Measurements from ENCODE around the gene LIN28B.
"Not testable (repeated sequence)": the region's sequence is repeated elsewhere in the genome, so short reads cannot be mapped to it uniquely, and the experiment has no call there.

The LIN28B gene

DNA sequence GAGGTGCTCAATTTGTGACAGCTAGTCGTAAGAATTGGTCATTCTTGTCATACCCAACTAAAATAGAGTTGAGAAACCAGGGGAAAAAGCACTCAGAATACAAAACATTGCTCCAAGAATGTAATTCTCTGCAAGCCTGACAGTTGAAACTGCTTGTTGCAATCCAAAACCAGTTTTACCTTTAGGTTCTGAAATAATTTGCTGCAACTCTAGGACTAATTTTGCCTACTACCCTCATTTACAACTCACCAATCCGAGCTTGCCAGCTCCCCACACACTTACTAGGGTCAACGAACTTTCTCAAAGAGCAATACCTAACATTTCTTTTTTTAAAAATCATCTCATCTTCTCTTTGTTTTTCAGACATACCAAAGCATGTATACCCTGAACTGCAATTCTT lies 29.7 kb downstream of the LIN28B start:
- H3K36me3 ChIP-seq (ENCODE audit: control insufficient read depth in 2 of 2, insufficient read depth in 2 of 2, low read length in 2 of 2), result no peaks in the 10 kb centered on the region
- H3K27ac ChIP-seq (ENCODE audit: low read length), result no peak overlapping the region
- no peak overlapping the region for H3K4me3 ChIP-seq (ENCODE audit: low read length in 2 of 2)
- peaks cover 0 to 2% of the 10 kb centered on the region in 2 donors for H3K27me3 ChIP-seq (ENCODE audit: control insufficient read depth in 1 of 2, insufficient read depth in 2 of 2, low read length in 2 of 2)
- no peaks in the 10 kb centered on the region for H3K9me3 ChIP-seq (ENCODE audit: control insufficient read depth in 2 of 2, low read length in 2 of 2)
- H3K9ac ChIP-seq (ENCODE audit: low read length in 2 of 2), result no peak overlapping the region
- no peaks in the 10 kb centered on the region for H3K4me1 ChIP-seq (ENCODE audit: control insufficient read depth, insufficient read depth, low read length)

- no peak overlapping the region for H3K27ac ChIP-seq (ENCODE audit: low read length)
- no peaks in the 10 kb centered on the region for H3K9me3 ChIP-seq (ENCODE audit: control insufficient read depth in 2 of 2, low read length in 2 of 2)
- H3K27me3 ChIP-seq (ENCODE audit: control insufficient read depth in 1 of 2, insufficient read depth in 2 of 2, low read length in 2 of 2), result peaks cover 0 to 2% of the 10 kb centered on the region in 2 donors
- H3K4me1 ChIP-seq (ENCODE audit: control insufficient read depth, insufficient read depth, low read length), result no peaks in the 10 kb centered on the region
- no peak overlapping the region for H3K9ac ChIP-seq (ENCODE audit: low read length in 2 of 2)
- no peak overlapping the region for H3K4me3 ChIP-seq (ENCODE audit: low read length in 2 of 2)
- H3K36me3 ChIP-seq (ENCODE audit: control insufficient read depth in 2 of 2, insufficient read depth in 2 of 2, low read length in 2 of 2), result no peaks in the 10 kb centered on the region
These were observed 30.3 kb downstream of the LIN28B start for GRCh38 chr6:104987218-104987617.

DNA sequence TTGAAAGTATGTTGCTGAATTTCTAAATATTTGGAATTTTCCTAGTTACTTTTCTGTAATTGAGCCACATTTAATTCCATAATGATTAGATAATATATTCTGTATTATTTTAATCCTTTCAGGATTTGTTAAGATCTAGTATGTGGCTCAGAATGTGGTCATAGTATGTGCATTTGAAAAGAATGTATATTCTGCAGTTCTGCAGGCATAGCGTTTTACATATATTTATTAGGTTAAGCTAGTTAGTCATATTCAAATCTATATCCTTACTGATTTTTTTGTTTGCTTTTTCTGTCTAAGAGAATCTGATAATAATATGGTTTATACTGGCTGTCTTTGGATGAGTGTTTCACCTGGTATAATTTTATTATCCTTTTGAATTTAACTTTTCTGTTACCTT lies 33.2 kb downstream of the LIN28B start:
- Histone ChIP-seq H3K4me1 (ENCODE audit: control insufficient read depth, insufficient read depth, low read length) (no peaks in the 10 kb centered on the region), H3K27ac (ENCODE audit: low read length) (no peak overlapping the region), H3K27me3 (ENCODE audit: control insufficient read depth in 1 of 2, insufficient read depth in 2 of 2, low read length in 2 of 2) (no peaks in the 10 kb centered on the region), H3K4me3 (ENCODE audit: low read length in 2 of 2) (no peak overlapping the region), H3K36me3 (ENCODE audit: control insufficient read depth in 2 of 2, insufficient read depth in 2 of 2, low read length in 2 of 2) (no peaks in the 10 kb centered on the region), H3K9ac (ENCODE audit: low read length in 2 of 2) (no peak overlapping the region), H3K9me3 (ENCODE audit: control insufficient read depth in 2 of 2, low read length in 2 of 2) (no peaks in the 10 kb centered on the region)

- not testable (repeated sequence) for H3K4me1 ChIP-seq (ENCODE audit: control insufficient read depth, insufficient read depth, low read length); H3K9me3 ChIP-seq (ENCODE audit: control insufficient read depth in 2 of 2, low read length in 2 of 2); H3K36me3 ChIP-seq (ENCODE audit: control insufficient read depth in 2 of 2, insufficient read depth in 2 of 2, low read length in 2 of 2); H3K4me3 ChIP-seq (ENCODE audit: low read length in 2 of 2); H3K27me3 ChIP-seq (ENCODE audit: control insufficient read depth in 1 of 2, insufficient read depth in 2 of 2, low read length in 2 of 2); H3K9ac ChIP-seq (ENCODE audit: low read length in 2 of 2); H3K27ac ChIP-seq (ENCODE audit: low read length)
These were observed 34.2 kb downstream of the LIN28B start for GRCh38 chr6:104991062-104991461.

GRCh38 chr6:104993576-104993975 lies 36.7 kb downstream of the LIN28B start:
- H3K36me3 ChIP-seq (ENCODE audit: control insufficient read depth in 2 of 2, insufficient read depth in 2 of 2, low read length in 2 of 2); H3K9ac ChIP-seq (ENCODE audit: low read length in 2 of 2); H3K9me3 ChIP-seq (ENCODE audit: control insufficient read depth in 2 of 2, low read length in 2 of 2); H3K4me1 ChIP-seq (ENCODE audit: control insufficient read depth, insufficient read depth, low read length); H3K27me3 ChIP-seq (ENCODE audit: control insufficient read depth in 1 of 2, insufficient read depth in 2 of 2, low read length in 2 of 2); H3K27ac ChIP-seq (ENCODE audit: low read length); H3K4me3 ChIP-seq (ENCODE audit: low read length in 2 of 2): not testable (repeated sequence)

DNA sequence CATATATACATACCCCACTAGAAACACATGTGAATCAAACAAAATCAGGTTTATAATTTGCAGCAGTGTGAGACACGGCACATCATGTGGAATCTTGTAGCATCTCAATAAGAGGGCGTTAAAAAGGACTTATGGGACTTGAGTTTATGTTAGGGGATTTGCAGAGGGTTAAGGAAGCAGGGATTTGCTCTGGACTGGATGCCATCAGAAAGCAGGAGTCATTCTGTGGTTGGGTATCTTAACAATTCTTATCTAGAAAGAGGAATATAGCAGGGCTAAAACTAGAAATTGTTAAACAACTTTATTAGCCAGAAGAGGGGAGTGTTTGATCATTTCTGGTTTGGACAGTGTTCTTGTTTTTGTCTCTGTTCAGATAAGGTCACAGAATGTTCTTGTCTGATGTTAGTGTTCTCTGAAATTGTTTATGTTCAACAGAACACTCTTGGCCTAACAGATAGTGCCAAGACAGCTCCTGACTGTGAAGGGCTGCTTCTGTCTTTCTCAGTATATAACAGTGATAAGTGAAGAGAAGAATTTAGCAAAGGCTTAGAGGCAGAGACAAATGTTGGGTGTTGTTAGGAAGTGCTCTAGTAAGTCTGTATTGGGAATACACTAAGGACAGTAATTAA lies 39.2 kb downstream of the LIN28B start:
- Histone ChIP-seq H3K27ac (ENCODE audit: low read length) (no peak overlapping the region), H3K9me3 (ENCODE audit: control insufficient read depth in 2 of 2, low read length in 2 of 2) (no peaks in the 10 kb centered on the region), H3K36me3 (ENCODE audit: control insufficient read depth in 2 of 2, insufficient read depth in 2 of 2, low read length in 2 of 2) (no peaks in the 10 kb centered on the region), H3K4me1 (ENCODE audit: control insufficient read depth, insufficient read depth, low read length) (no peaks in the 10 kb centered on the region), H3K9ac (ENCODE audit: low read length in 2 of 2) (no peak overlapping the region), H3K27me3 (ENCODE audit: control insufficient read depth in 1 of 2, insufficient read depth in 2 of 2, low read length in 2 of 2) (no peaks in the 10 kb centered on the region), H3K4me3 (ENCODE audit: low read length in 2 of 2) (no peak overlapping the region)

DNA sequence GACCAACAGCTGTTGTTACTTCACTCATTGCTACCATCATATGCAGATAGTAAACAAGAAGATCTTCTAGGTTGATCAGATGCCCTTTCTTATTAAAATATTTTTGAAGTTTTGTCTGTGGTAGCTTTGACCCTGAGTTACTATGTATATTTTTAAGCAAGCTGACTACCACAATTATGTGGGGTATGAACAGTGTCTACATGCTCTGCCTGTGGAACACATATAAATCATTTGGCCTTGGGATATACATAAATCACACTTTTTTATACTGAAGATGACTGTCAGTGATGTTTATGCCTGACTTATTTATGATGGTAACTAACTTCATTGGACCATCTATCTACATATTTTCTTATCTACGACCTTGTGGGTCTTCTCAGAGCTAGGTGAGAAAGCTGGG lies 44.2 kb downstream of the LIN28B start:
- no peaks in the 10 kb centered on the region for H3K27me3 ChIP-seq (ENCODE audit: control insufficient read depth in 1 of 2, insufficient read depth in 2 of 2, low read length in 2 of 2)
- H3K9me3 ChIP-seq (ENCODE audit: control insufficient read depth in 2 of 2, low read length in 2 of 2), result no peaks in the 10 kb centered on the region
- H3K4me1 ChIP-seq (ENCODE audit: control insufficient read depth, insufficient read depth, low read length), result no peaks in the 10 kb centered on the region
- no peaks in the 10 kb centered on the region for H3K36me3 ChIP-seq (ENCODE audit: control insufficient read depth in 2 of 2, insufficient read depth in 2 of 2, low read length in 2 of 2)
- H3K27ac ChIP-seq (ENCODE audit: low read length), result no peak overlapping the region
- no peak overlapping the region for H3K4me3 ChIP-seq (ENCODE audit: low read length in 2 of 2)
- H3K9ac ChIP-seq (ENCODE audit: low read length in 2 of 2), result no peak overlapping the region

DNA sequence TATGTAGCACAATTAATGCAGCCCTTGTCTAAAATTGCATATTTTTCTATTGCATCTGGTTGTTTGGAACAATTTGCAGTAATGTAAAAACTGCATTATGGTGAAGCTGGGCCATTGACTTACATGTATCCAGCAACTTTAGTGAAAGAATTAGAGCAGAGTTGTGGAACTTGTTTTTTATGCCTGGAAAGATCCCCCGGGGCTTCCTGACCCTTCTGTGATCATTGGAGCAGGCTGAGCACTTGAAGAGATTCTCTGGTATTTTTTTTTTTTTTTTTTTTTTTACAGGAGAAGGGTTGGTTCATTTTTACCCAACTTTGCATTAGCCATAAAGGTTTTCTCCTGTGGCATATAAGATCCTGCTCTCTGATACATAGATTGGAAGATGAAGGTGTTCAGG lies 45.0 kb downstream of the LIN28B start:
- Histone ChIP-seq H3K9me3 (ENCODE audit: control insufficient read depth in 2 of 2, low read length in 2 of 2) (no peaks in the 10 kb centered on the region), H3K27me3 (ENCODE audit: control insufficient read depth in 1 of 2, insufficient read depth in 2 of 2, low read length in 2 of 2) (no peaks in the 10 kb centered on the region), H3K27ac (ENCODE audit: low read length) (no peak overlapping the region), H3K36me3 (ENCODE audit: control insufficient read depth in 2 of 2, insufficient read depth in 2 of 2, low read length in 2 of 2) (no peaks in the 10 kb centered on the region), H3K4me3 (ENCODE audit: low read length in 2 of 2) (no peak overlapping the region), H3K4me1 (ENCODE audit: control insufficient read depth, insufficient read depth, low read length) (no peaks in the 10 kb centered on the region), H3K9ac (ENCODE audit: low read length in 2 of 2) (no peak overlapping the region)

DNA sequence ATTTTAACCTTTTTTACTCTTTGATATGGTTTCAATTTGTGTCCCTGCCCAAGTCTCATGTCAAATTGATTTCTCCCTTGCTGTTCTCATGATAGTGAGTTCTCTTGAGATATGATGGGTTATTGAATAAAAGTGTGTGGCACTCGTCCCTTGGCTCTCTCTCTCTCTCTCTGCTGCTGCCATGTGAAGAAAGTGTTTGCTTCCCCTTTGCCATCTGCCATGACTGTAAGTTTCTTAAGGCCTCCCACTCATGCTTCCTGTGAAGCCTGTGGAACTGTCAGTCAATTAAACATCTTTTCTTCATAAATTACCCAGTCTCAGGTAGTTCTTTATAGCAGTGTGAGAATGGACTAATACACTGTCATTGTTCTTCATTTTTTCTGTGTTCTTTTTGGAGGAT lies 48.5 kb downstream of the LIN28B start:
- Histone ChIP-seq H3K4me1 (ENCODE audit: control insufficient read depth, insufficient read depth, low read length) (no peaks in the 10 kb centered on the region), H3K27ac (ENCODE audit: low read length) (no peak overlapping the region), H3K9ac (ENCODE audit: low read length in 2 of 2) (no peak overlapping the region), H3K9me3 (ENCODE audit: control insufficient read depth in 2 of 2, low read length in 2 of 2) (no peaks in the 10 kb centered on the region), H3K36me3 (ENCODE audit: control insufficient read depth in 2 of 2, insufficient read depth in 2 of 2, low read length in 2 of 2) (no peaks in the 10 kb centered on the region), H3K27me3 (ENCODE audit: control insufficient read depth in 1 of 2, insufficient read depth in 2 of 2, low read length in 2 of 2) (no peaks in the 10 kb centered on the region), H3K4me3 (ENCODE audit: low read length in 2 of 2) (no peak overlapping the region)

DNA sequence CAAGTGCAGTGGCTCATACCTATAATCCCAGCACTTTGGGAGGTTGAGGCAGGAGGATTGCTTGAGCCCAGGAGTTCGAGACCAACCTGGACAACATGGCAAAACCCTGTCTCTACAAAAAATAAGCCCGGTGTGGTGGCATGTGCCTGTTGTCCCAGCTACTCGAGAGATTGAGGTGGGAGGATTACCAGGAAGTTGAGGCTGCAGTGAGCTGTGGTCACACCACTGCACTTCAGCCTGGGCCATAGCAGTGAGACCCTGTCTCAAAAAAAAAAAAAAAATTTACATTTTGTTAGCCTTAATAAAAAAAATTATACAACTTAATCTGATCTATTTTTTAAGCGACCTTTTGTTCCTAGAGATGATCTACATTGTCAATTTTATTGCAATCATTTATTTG lies 56.6 kb downstream of the LIN28B start:
- not testable (repeated sequence) for H3K9ac ChIP-seq (ENCODE audit: low read length in 2 of 2); H3K9me3 ChIP-seq (ENCODE audit: control insufficient read depth in 2 of 2, low read length in 2 of 2); H3K27ac ChIP-seq (ENCODE audit: low read length); H3K36me3 ChIP-seq (ENCODE audit: control insufficient read depth in 2 of 2, insufficient read depth in 2 of 2, low read length in 2 of 2); H3K27me3 ChIP-seq (ENCODE audit: control insufficient read depth in 1 of 2, insufficient read depth in 2 of 2, low read length in 2 of 2); H3K4me1 ChIP-seq (ENCODE audit: control insufficient read depth, insufficient read depth, low read length); H3K4me3 ChIP-seq (ENCODE audit: low read length in 2 of 2)

DNA sequence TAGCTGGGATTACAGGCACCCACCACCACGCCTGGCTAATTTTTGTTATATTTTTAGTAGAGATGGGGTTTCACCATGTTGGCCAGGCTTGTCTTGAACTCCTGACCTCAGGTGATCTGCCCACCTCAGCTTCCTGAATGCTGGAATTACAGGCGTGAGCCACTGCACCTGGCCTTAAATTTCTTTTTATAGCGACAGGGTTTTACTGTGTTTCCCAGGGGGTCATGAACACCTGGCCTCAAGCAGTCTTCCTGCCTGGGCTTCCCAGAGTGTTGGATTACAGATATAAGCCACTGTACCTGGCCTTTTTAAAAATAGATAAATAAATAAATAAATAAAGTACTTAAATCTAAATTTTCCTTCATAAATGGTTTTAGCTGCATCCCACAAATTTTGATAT lies 57.5 kb downstream of the LIN28B start:
- Histone ChIP-seq H3K4me3 (ENCODE audit: low read length in 2 of 2) (no peak overlapping the region), H3K36me3 (ENCODE audit: control insufficient read depth in 2 of 2, insufficient read depth in 2 of 2, low read length in 2 of 2) (no peaks in the 10 kb centered on the region), H3K9ac (ENCODE audit: low read length in 2 of 2) (no peak overlapping the region), H3K4me1 (ENCODE audit: control insufficient read depth, insufficient read depth, low read length) (no peaks in the 10 kb centered on the region), H3K27me3 (ENCODE audit: control insufficient read depth in 1 of 2, insufficient read depth in 2 of 2, low read length in 2 of 2) (no peaks in the 10 kb centered on the region), H3K9me3 (ENCODE audit: control insufficient read depth in 2 of 2, low read length in 2 of 2) (no peaks in the 10 kb centered on the region), H3K27ac (ENCODE audit: low read length) (no peak overlapping the region)
